Measurements from ENCODE around the gene MAP3K4.

DNA sequence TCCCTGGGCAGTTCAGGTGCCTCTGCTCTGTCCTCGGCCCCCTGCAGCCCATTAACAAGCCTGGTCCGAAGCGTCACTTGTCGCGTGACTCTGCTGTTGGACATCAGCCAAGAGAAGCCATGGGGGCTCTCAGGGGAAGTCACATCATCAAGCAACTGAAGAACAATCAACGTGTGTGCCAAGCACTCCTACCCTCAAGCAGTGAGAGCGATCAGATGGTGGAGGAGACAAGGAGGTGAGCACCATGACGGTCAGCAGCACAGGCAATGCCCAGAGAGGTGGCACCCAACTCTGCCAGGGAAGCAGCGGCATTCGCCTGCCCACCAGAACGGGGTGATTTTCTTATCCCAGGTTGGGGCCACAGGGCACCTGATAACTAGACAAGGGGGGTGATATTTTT is 149.6 kb downstream of the MAP3K4 start:
- TF ChIP-seq, protein P1, sequence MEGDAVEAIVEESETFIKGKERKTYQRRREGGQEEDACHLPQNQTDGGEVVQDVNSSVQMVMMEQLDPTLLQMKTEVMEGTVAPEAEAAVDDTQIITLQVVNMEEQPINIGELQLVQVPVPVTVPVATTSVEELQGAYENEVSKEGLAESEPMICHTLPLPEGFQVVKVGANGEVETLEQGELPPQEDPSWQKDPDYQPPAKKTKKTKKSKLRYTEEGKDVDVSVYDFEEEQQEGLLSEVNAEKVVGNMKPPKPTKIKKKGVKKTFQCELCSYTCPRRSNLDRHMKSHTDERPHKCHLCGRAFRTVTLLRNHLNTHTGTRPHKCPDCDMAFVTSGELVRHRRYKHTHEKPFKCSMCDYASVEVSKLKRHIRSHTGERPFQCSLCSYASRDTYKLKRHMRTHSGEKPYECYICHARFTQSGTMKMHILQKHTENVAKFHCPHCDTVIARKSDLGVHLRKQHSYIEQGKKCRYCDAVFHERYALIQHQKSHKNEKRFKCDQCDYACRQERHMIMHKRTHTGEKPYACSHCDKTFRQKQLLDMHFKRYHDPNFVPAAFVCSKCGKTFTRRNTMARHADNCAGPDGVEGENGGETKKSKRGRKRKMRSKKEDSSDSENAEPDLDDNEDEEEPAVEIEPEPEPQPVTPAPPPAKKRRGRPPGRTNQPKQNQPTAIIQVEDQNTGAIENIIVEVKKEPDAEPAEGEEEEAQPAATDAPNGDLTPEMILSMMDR (conservative IDR thresholded peaks at IDR 0.05; ENCODE audit: low read depth, low read length), result no peak
- TF ChIP-seq EZH2 (IDR thresholded peaks at IDR 0.05; ENCODE audit: low read length, unreplicated experiment), result no peak
